ENCODE results near the gene NYNRIN.

Gene NYNRIN

GRCh38 chr14:24392325-24393091, 6.3 kb upstream of the NYNRIN start:
- no peak for DNase-seq (ENCODE audit: low read depth in 2 of 2)

DNA sequence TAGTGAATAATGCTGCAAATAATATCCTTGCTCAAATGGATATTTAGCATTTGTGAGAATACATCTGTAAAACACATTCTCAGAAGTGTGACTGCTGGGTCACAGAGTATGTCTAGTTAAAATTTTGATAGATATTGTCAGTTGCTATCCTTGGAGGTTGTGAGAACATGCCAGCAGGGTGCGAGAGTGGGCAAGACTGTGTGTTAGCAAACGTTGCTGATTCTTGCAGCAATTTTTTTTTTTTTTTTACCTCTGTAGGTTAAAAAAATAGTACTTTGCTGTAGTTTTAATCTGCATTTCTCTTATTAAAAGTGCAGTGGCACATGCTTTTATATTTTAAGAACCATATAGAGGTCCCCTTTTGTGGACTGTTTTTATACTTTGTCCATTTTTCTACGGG, 4.5 kb upstream of the NYNRIN start:
- DNase-seq (ENCODE audit: low read depth in 2 of 2) = no peak

- DNase-seq (ENCODE audit: low read depth in 2 of 2) = no peak
These were observed 2.9 kb upstream of the NYNRIN start for GRCh38 chr14:24395609-24396582.

- no peak for DNase-seq (ENCODE audit: low read depth in 2 of 2)
These were observed 1.0 kb upstream of the NYNRIN start for GRCh38 chr14:24397639-24398292.

DNA sequence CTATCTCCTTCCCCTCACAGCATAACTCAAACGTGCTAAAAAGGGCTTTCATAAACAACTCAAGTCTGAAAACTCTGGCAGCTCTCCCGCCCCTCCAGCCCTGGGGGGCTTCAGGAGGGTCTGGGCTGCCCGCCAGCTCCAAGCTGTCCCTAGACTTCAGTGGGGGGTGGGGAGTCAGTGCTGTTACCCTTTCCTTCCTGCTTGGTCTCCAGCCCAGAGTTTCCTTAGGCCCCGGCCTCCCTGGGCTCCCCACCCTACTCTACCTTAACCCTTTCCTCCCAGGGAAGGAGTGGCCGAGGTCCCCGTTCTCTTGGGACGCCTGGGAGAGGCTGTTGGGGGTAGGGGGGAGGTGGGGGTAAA, 530 bp upstream of the NYNRIN start:
- DNase-seq (ENCODE audit: low read depth in 2 of 2) = no peak

- DNase-seq (ENCODE audit: low read depth in 2 of 2) = no peak
These were observed 632 bp downstream of the NYNRIN start for GRCh38 chr14:24399447-24399822.

GRCh38 chr14:24399999-24400718, 1.4 kb downstream of the NYNRIN start:
- no peak for DNase-seq (ENCODE audit: low read depth in 2 of 2)

DNA sequence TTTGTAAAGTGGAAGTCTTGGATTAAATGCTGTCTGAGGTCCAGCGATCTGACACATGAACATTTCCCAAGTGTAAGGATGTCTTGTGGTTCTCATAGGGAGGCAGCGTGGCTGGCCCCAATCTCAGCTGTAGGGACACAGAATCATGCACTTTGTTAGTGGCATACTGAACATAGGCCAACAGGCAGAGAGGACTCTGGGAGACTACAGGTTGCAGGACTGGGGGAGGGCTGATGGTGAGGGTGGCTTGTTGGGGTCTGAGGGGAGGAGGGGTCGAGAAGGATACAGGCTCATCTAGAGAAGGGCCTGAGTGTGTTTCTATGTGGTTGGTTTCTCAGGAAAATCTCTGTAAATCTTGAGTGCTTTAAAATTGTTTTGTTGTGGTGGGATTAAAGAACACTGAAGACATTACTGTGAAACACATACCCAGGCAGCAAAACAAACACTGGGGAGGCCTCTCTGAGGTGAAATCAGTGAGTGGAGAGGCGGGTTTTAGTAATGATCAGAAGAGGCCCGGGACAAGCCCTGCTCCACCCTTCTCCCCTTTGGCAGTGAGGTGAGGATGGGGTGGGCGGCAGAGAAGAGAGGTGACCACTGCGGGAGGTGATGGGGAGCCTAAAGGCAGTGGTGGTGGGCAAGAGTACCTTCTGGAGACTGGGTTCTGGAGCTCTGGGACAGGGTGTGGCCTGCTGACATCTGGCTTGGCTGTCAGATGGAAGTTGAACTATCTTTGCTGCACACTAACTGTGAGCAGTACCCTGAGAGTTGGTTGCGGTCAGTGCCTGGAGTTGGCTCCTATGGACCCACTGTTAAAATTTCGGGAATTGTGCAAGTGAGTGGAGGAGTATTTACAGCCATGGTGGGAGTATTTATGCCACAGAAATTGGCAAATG, 3.3 kb downstream of the NYNRIN start:
- no peak for DNase-seq (ENCODE audit: low read depth in 2 of 2)

DNA sequence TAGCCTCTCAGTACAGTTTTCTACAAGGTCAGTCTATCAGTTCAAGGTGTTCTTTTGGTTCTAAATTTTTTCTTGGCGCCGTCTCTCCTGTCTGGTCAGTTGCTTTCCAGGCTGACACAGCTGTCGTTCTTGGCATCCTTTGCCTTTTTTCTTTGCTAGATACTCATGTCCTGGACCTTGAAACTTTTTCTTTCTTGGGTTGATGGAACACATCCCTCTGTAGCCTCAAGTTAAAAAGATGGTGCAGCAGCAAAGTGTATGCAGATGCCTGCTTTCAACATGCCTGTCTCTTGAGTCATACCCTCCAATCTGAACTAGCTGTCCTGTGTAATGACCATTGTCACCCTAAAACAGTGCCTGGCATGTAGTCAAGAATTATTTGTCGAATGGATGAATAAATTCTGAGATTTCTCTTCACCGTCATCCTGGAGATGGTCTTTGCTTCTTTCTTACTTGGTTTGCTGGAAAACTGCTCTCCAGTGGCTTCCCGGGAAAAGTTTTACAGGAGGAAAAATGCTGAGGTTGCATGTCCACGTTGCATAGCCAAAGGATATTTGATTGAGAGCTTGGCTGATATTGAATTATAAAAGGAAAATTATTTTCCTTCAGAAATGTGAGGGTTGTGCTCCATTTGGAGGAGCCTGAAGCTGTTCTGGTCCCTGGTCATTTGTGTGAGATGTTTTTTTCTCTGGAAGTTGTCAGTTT, 4.6 kb downstream of the NYNRIN start:
- no peak for DNase-seq (ENCODE audit: low read depth in 2 of 2)

- DNase-seq (ENCODE audit: low read depth in 2 of 2) = no peak
These were observed 6.0 kb downstream of the NYNRIN start for GRCh38 chr14:24404814-24405213.

DNA sequence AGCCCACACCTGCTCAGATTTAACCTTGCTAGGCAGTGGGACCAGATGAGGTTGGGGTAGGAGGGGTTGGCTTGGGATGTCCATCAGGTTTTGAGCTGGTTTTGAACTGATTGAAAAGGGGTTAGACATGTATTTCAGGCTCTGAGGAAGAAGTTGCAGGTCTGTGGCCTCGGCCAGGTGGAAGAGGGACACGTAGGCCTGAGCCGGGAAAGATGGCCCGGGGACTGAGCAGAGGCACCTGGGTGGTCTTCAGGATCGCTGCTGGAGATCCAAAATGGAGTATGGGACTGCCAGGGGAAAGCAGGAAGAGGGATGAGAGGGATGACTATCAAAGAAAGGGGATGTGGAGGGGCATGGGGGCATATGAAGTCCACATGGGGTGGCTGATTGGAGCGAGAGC, 7.6 kb downstream of the NYNRIN start:
- no peak for DNase-seq (ENCODE audit: low read depth in 2 of 2)

DNA sequence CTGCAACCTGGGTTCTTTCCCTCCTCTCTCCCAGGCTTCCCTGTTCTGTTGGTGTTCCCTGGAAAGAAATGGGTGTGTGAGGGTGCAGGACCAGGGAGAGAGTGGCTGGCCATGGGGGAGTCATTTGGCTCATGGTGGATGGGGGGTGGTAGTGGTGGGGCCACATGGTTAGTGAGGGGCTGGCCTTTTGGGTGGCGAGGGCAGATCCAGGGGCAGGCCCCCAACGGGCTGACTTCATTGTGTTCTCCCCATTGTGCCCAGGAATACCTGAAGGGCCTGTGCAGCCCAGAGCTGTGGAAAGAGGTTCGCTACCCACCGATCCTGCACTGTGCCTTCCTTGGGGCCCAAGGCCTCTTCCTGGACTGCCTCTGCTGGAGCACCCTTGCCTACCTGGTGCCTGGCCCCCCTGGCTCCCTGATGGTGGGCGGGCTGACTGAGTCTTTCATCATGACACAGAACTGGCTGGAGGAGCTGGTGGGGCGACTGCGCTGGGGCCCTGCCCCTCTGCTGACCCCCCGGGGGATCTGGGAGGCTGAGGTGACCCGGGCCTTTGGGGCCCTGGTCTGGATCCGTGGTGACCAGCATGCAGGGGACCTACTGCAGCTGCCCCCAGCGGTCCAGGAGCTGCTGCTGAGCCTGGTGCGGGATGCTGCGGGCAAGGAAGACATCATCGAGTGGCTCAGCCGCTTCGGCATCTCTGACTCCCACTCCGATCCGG, 9.0 kb downstream of the NYNRIN start:
- no peak for DNase-seq (ENCODE audit: low read depth in 2 of 2)

DNA sequence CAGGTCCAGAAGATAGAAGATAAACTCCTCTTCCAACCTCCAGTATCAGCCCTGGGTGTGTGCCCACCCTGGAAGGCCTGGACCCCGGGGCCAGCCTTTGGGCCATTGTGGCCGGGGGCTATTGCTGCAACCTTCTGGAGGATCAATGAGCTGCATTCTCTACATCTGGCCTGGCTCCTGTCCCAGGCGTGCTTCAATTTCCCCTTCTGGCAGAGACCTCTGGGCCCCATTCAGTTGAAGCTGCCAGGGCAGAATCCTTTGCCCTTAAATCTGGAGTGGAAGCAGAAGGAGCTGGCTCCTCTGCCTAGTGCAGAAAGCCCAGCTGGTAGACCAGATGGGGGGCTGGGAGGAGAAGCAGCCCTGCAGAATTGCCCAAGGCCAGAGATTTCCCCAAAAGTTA, 10.0 kb downstream of the NYNRIN start:
- DNase-seq (ENCODE audit: low read depth in 2 of 2) = no peak

- no peak for DNase-seq (ENCODE audit: low read depth in 2 of 2)
These were observed 10.4 kb downstream of the NYNRIN start for GRCh38 chr14:24409192-24409591.

DNA sequence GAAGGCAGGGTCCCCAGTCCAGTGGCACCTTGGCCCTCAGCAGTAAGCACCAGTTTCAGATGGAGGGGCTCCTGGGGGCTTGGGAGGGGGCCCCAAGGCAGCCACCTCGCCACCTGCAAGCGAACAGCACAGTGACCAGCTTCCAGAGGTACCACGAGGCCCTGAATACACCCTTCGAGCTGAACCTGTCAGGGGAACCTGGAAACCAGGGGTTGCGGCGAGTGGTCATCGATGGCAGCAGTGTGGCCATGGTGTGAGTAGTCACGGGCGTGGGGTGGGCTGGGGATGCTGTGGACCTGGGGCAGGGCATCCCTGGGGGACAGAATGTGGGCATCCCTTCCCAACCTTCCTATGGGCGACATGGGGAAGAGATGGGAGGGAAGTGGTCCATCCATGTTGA, 11.2 kb downstream of the NYNRIN start:
- DNase-seq (ENCODE audit: low read depth in 2 of 2) = no peak

- DNase-seq (ENCODE audit: low read depth in 2 of 2) = no peak
These were observed 12.9 kb downstream of the NYNRIN start for GRCh38 chr14:24411443-24412389.

- no peak for DNase-seq (ENCODE audit: low read depth in 2 of 2)
These were observed 15.3 kb downstream of the NYNRIN start for GRCh38 chr14:24414077-24414476.

DNA sequence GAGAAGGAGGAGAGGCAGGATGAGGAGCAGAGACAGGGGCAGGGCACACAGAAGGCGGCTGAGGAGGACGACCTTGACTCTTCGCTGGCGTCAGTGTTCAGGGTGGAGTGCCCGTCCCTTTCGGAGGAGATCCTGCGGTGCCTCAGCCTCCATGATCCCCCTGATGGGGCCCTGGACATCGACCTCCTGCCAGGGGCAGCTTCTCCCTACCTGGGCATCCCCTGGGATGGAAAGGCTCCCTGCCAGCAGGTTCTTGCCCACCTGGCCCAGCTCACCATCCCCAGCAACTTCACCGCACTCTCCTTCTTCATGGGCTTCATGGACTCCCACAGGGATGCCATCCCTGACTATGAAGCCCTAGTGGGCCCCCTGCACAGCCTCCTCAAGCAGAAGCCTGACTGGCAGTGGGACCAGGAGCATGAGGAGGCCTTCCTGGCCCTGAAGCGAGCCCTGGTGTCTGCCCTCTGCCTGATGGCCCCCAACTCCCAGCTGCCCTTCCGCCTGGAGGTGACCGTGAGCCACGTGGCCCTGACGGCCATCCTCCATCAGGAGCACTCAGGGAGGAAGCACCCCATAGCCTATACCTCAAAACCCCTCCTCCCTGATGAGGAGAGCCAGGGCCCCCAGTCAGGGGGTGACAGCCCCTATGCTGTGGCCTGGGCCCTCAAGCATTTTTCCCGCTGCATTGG, 16.1 kb downstream of the NYNRIN start:
- no peak for DNase-seq (ENCODE audit: low read depth in 2 of 2)
